A549 (cell line): ENCODE measurements around the gene TNFAIP8. TPM values are rescaled to one million over a fixed set of nuclear protein-coding genes. Genes with fewer than 3 reads are reported as not detected.

Source experiments
- ATAC-seq, 2 experiments: fragments of 200-7000 bp in 1 of 2; fragments of >200 bp in 1 of 2; cut with Nextera tagmentation in 1 of 2; cut with Tn5 transposase in 1 of 2; 3 replicates each; pipeline versions ENCODE4 v1.8.0 to v1.9.1; 2018 to 2020; ENCODE audit warnings: mild to moderate bottlenecking in 1 of 2, moderate library complexity in 1 of 2
- CTCF ChIA-PET: fragments of 300-600 bp; sonication (Branson Sonifier 250); formaldehyde crosslinking; extraction: SDS; loops from one replicate; lab custom pipeline; 2021; ENCODE audit warnings: antibody characterized with exemption, inconsistent platforms; lab: Yijun Ruan, JAX
- POLR2A ChIA-PET: fragments of 350-600 bp; formaldehyde crosslinking; extraction: SDS; loops from one replicate; lab custom pipeline; 2021; ENCODE audit warnings: antibody characterized with exemption, inconsistent platforms; lab: Yijun Ruan, JAX
- DNase-seq, 2 experiments: peaks; one replicate each; pipeline versions ENCODE4 v3.0.0 to v3.0.0-alpha.2; 2011 to 2016; ENCODE audit warnings: low read depth in 1 of 2, low spot score in 1 of 2
- FAIRE-seq: peaks from 2 replicates; lab custom pipeline; 2011; peaks lifted over from hg19 to GRCh38; lab: Jason Lieb, UNC
- H3K27ac ChIP-seq, 2 experiments: fragments of >200 bp; sonication (Bioruptor Twin); formaldehyde crosslinking; 3 replicates each; pipeline ENCODE4 v1.5.1; 2016 to 2017
- H3K4me1 ChIP-seq: fragments of >200 bp; sonication (Bioruptor Twin); formaldehyde crosslinking; 3 replicates; pipeline ENCODE4 v1.6.1; 2016
- H3K4me2 ChIP-seq: fragments of >200 bp; sonication (Bioruptor Twin); formaldehyde crosslinking; 3 replicates; pipeline ENCODE4 v1.6.1; 2016
- H3K4me3 ChIP-seq: fragments of >200 bp; sonication (Bioruptor Twin); formaldehyde crosslinking; 3 replicates; pipeline ENCODE4 v1.5.1; 2016
- H3K9me3 ChIP-seq: fragments of >200 bp; sonication (Bioruptor Twin); formaldehyde crosslinking; 3 replicates; pipeline ENCODE4 v1.6.1; 2016
- ATOH8 ChIP-seq: fragments of 250-450 bp; sonication (Bioruptor Pico); IDR thresholded peaks from 2 replicates; pipeline ENCODE4 v1.5.0; 2020; ENCODE audit warnings: low read depth, mild to moderate bottlenecking, moderate library complexity
- BCL3 ChIP-seq: fragments of >200 bp; sonication (Bioruptor Twin); formaldehyde crosslinking; IDR thresholded peaks from 3 replicates; pipeline ENCODE4 v1.6.1; 2016
- BHLHE40 ChIP-seq: IDR thresholded peaks from 2 replicates; pipeline ENCODE4 v1.6.1; 2012; ENCODE audit warnings: low read depth, low read length, inconsistent platforms
- CBX8 ChIP-seq: fragments of 200-600 bp; sonication (generic); IDR thresholded peaks from 2 replicates; pipeline ENCODE4 v1.6.1; 2016
- CHD2 ChIP-seq: fragments of 150-350 bp; IDR thresholded peaks from 2 replicates; pipeline ENCODE4 v1.6.1; 2014; ENCODE audit warnings: low read length; ENCODE audit not compliant: partially characterized antibody
- CHD4 ChIP-seq: fragments of 200-600 bp; sonication (generic); IDR thresholded peaks from 2 replicates; pipeline ENCODE4 v1.6.1; 2016; ENCODE audit warnings: antibody characterized with exemption, mild to moderate bottlenecking, borderline replicate concordance
- CTCF ChIP-seq: fragments of >200 bp; sonication (Bioruptor Twin); formaldehyde crosslinking; IDR thresholded peaks from 3 replicates; pipeline ENCODE4 v1.5.1; 2016
- ESRRA ChIP-seq: fragments of 150-350 bp; IDR thresholded peaks from 2 replicates; pipeline ENCODE4 v1.6.1; 2014; ENCODE audit warnings: mild to moderate bottlenecking, low read length, borderline replicate concordance
- GATA3 ChIP-seq: IDR thresholded peaks from 2 replicates; pipeline ENCODE4 v1.6.1; 2012; ENCODE audit warnings: borderline replicate concordance
- HOXB13 ChIP-seq: fragments of 250-450 bp; sonication (Bioruptor Pico); IDR thresholded peaks from 2 replicates; pipeline ENCODE4 v1.5.0; 2020; ENCODE audit warnings: low read depth, mild to moderate bottlenecking, moderate library complexity
- HOXB5 ChIP-seq: fragments of 250-450 bp; sonication (Bioruptor Pico); IDR thresholded peaks from 2 replicates; pipeline ENCODE4 v1.5.0; 2020; ENCODE audit warnings: mild to moderate bottlenecking, moderate library complexity
- MAZ ChIP-seq: fragments of 150-350 bp; IDR thresholded peaks from 2 replicates; pipeline ENCODE4 v1.6.1; 2014; ENCODE audit warnings: antibody characterized with exemption, low read depth, low read length, borderline replicate concordance
- MYC ChIP-seq: IDR thresholded peaks from 2 replicates; pipeline ENCODE4 v1.6.1; 2012; ENCODE audit warnings: mild to moderate bottlenecking, inconsistent platforms, low read length, improper control_type of control experiment, borderline replicate concordance
- NFE2L2 ChIP-seq: fragments of 150-350 bp; conservative IDR thresholded peaks from 2 replicates; pipeline ENCODE4 v1.6.1; 2014; ENCODE audit warnings: low read length
- PHF8 ChIP-seq: fragments of 200-600 bp; sonication (generic); IDR thresholded peaks from 2 replicates; pipeline ENCODE4 v1.6.1; 2016; ENCODE audit warnings: low read depth, mild to moderate bottlenecking, antibody characterized with exemption, moderate library complexity, borderline replicate concordance
- REST ChIP-seq: fragments of 200-600 bp; sonication (generic); IDR thresholded peaks from 2 replicates; pipeline ENCODE4 v1.6.1; 2016; ENCODE audit warnings: antibody characterized with exemption, mild to moderate bottlenecking, moderate library complexity
- RNF2 ChIP-seq: fragments of 200-600 bp; sonication (generic); IDR thresholded peaks from 2 replicates; pipeline ENCODE4 v1.6.1; 2016; ENCODE audit warnings: low read depth, mild to moderate bottlenecking, antibody characterized with exemption, moderate library complexity, borderline replicate concordance
- SMC3 ChIP-seq: fragments of >200 bp; sonication (Bioruptor Twin); formaldehyde crosslinking; IDR thresholded peaks from 3 replicates; pipeline ENCODE4 v1.6.1; 2018; ENCODE audit warnings: inconsistent platforms
- SREBF2 ChIP-seq: fragments of 450-650 bp; IDR thresholded peaks from 2 replicates; pipeline ENCODE4 v1.6.1; 2014; ENCODE audit warnings: mild to moderate bottlenecking, moderate library complexity
- USF2 ChIP-seq: fragments of 450-650 bp; IDR thresholded peaks from 2 replicates; pipeline ENCODE4 v1.6.1; 2014; ENCODE audit warnings: antibody characterized with exemption
- WGBS: methylation state at CpG from one replicate; pipeline ENCODE4 v1.1.6; 2017; ENCODE audit errors: missing lambda C conversion rate; 5-methylcytosine and 5-hydroxymethylcytosine counted together
- polyA plus RNA-seq, 4 experiments: library from polyadenylated mRNA; depleted of rRNA in 3 of 4; stranded (reverse); fragments of >200 nt; fragmentation: RNase III in 1 of 4; extraction: RNeasy Plus Mini Kit Qiagen cat#74134 plus additional on column Dnase treatment in 1 of 4; gene quantifications; 2 replicates in 3 of 4; 3 replicates in 1 of 4; pipeline ENCODE4 v1.2.3, GENCODE V29; 2011 to 2017

The TNFAIP8 gene
- polyA plus RNA-seq, 2 of the 4 experiments (the other 2 are of a cell fraction): 34.9 to 35.7 TPM

- no peak overlapping the region for H3K27ac ChIP-seq
- no peak overlapping the region for H3K4me2 ChIP-seq
- FAIRE-seq (no peak), DNase-seq (no peak)
- peaks cover 6% of the 10 kb centered on the region; the same call in 2 of the 3 replicates for H3K4me1 ChIP-seq
- CTCF ChIA-PET: interaction anchor here (0.6 to 2.0 kb wide), 3 partner anchors 46 to 426 kb away, joined by 3 to 4 read pairs (median 4); no protein-coding TSS in a partner anchor
- no peak overlapping the region for H3K4me3 ChIP-seq
- TF ChIP-seq BCL3: no peak
- no peak for TF ChIP-seq SREBF2
- TF ChIP-seq, all 56 proteins: peak for 0
- POLR2A ChIA-PET: no interaction called here
- no peaks in the 10 kb centered on the region for H3K9me3 ChIP-seq
- ATAC-seq: no peak
- whole genome bisulfite sequencing: 92% methylated on average over 5 of the region's 5 CpGs
Measured at GRCh38 chr5:119388619-119389190, 32.9 kb downstream of the TNFAIP8 start.

- peaks cover 13% of the 10 kb centered on the region; the same call in 2 of the 3 replicates for H3K4me1 ChIP-seq
- WGBS: 93% methylated on average over 3 of the region's 3 CpGs
- ATAC-seq: no peak
- ChIA-PET CTCF (interaction anchor here (0.7 to 2.0 kb wide), 6 partner anchors 10 to 401 kb away, joined by 3 to 5 read pairs (median 4); partner anchors contain the start of gene DTWD2), POLR2A (no interaction called here)
- DNase-seq: no peak
- no peak overlapping the region for H3K4me3 ChIP-seq
- FAIRE-seq: no peak
- H3K4me2 ChIP-seq: no peak overlapping the region
- H3K9me3 ChIP-seq: no peaks in the 10 kb centered on the region
- no peak overlapping the region for H3K27ac ChIP-seq
- no peak for TF ChIP-seq ATOH8 (CRISPR knock-in tag)
- TF ChIP-seq REST: no peak
- TF ChIP-seq MAZ: no peak
- TF ChIP-seq NFE2L2: no peak
- TF ChIP-seq SMC3: no peak
- no peak for TF ChIP-seq RNF2
- TF ChIP-seq HOXB5: no peak
- no peak for TF ChIP-seq GATA3
- TF ChIP-seq CHD4: no peak
- no peak for TF ChIP-seq CBX8
- no peak for TF ChIP-seq CTCF
- no peak for TF ChIP-seq PHF8
- TF ChIP-seq HOXB13: no peak
- no peak for TF ChIP-seq BHLHE40
- TF ChIP-seq ESRRA: no peak
- no peak for TF ChIP-seq MYC
- no peak for TF ChIP-seq CHD2
- no peak for TF ChIP-seq USF2
- TF ChIP-seq, all 56 proteins: peak for 0
Measured at GRCh38 chr5:119389288-119390030, 33.6 kb downstream of the TNFAIP8 start.
